Measurements from ENCODE around the gene KBTBD2. TPM values are rescaled to one million over a fixed set of nuclear protein-coding genes. Genes with fewer than 3 reads are reported as not detected.

The KBTBD2 gene
- total RNA-seq = 14.4 and 22.5 TPM in 2 replicates

DNA sequence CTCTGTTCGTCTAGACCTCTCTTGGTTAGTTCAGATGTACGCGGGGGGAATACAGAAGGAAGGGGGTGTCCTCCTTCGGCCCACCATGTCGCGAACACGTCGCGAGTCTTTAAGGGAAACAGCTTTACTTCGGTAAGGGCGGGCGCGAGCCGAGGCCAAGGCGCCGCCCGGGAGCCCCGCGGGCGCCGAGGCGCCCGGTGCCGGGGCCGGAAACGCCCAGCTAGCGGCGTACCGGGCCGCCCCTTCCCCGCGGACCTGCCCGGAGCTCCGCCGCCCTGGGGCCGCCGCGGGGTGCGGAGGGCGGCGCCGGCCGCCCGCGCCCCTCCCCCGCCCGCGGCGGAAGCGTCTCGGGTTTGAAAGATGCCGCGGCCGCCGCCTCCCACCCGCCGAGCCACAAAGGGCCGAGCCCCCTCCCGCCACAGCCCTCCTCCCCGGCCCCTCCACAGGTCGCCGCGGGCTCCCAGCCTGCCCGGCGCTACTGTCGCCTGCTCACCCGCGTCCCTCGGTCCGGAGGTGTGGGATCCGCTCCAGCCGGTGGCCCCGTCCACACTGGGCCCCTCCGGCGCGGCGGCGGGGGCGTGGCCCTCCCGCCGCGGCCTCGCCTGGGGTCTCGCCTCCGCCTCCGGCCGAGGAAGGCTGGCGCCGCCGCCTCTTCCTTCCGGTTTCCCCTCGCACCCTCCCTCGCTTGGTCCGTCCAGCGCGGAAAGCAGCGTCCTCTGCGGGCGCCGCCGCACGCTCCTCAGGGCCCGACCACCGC lies at the start of gene KBTBD2:
TSS of gene KBTBD2 (minus strand) at position 718 of the 757 bp plus-strand sequence. CDS start 12,156 bp downstream, outside the sequence.

Other genes with a start within 250 kb of the KBTBD2 start
- gene FKBP9, start 65.7 kb upstream of the KBTBD2 start, total RNA-seq = 147 and 150 TPM in 2 replicates
- 15.2 and 22.8 TPM in 2 replicates for gene NT5C3A, start 171.0 kb upstream of the KBTBD2 start, total RNA-seq
- gene RP9, start 217.6 kb upstream of the KBTBD2 start, total RNA-seq = 4.6 and 8.3 TPM in 2 replicates
- gene BBS9, start 237.8 kb upstream of the KBTBD2 start, total RNA-seq = 14.5 and 19.6 TPM in 2 replicates

Measured in myometrial cell (primary cell).